Measurements from ENCODE around the gene NACC2.

Gene NACC2
- total RNA-seq, result 10.2 to 16.7 (median 13.3) reads per million in 4 donors

GRCh38 chr9:136095070-136096058 lies at the start of gene NACC2:
Gene NACC2 (minus strand): TSS chr9:136095289. CDS start chr9:136050521, 44,768 bp downstream.
- peak in 1 of 5 donors; percentile 25 for DNase-seq

DNA sequence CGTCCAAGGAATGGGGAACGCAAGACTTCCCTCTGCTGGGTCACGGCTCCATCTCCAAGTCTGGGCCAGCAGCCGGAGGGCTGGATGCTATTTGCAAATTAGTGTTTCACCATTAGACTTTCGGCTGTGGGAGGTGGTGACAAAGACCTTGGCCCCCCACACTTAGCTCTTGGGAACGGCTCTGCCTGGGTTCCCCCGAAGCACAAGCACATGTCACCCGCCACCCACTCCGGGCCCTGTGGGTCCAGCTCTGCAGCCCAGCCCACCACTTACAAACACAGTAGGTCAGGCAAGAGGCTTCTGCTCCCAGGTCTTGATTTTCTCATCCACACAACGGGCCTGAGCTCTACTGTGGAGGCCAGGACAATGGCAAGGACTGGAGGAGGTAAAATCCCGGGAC lies 49.4 kb upstream of the NACC2 start:
- no peak for DNase-seq

DNA sequence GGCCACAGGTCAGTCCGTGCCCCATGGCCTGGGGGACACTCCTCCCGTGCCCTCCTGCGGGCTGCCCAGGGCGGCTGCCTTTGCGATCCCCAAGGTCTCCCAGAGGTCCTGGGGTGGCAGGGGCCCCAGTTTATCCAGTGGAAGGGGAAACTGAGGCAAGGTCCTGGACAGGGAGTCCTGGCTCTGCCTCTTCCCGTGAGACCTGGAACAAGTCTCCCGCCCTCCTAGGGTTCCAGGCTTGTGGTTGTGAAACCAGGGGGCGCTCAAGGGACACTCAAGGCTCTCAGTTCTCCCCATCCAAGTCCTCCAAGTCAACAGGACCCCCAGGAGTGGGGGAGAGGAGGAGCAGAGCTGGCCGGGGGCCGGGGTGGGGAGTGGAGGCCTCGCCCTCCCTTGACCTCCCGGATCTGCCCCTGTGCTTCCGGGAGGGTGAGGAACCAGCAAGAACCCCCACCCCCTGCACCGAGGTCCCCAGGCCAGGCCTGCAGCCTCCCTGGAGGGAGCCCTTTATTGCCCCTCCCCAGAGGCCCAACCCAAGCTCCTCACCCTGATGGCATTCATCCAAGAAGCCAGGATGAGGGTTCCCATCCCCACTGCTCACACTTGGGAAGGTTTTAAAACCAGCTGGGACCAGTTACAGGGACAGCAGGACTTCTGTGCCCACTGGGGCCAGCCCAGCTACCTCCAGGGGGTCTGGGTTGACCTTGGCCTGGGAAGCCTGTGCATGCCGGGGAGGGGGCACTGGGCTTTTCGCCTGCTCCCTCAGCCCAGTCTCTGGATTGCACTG lies 48.3 kb upstream of the NACC2 start:
- DNase-seq, result no peak

DNA sequence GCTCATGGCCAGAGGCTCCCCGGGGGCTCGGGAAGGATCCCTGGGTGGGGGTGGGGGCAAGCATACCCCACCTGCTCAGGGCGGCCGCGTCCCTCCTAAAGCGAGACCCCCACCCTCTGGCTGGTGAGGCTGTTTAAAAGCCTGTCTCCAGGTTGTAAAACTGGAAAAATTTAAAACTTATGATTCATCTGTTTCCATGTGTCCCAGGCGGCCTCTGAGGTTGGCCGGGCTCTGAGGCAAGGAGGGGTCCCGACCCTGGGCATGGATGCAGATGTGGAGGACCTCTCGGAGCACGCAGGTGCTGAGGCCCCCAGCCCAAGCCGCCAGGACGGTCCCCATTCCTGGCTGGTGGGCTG lies 47.7 kb upstream of the NACC2 start:
- no peak for DNase-seq

DNA sequence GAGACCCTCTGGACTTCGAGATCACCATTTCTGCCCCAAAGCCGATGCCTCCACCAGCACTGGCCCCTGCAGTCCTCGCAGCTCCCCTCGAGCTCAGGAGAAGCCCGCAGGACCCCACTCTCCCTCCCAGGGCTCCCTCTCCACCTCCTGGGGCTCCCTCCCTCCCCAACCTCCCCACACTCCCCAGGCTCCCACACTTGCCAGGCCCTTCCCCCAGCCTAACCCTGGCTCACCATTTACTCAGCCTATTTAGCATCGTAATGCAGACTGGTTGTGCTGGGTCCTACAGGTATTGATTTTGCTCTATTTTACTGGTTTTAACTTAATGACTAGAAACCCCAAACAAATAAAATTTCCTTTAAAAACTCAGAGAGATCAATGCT lies 47.3 kb upstream of the NACC2 start:
- no peak for DNase-seq

DNA sequence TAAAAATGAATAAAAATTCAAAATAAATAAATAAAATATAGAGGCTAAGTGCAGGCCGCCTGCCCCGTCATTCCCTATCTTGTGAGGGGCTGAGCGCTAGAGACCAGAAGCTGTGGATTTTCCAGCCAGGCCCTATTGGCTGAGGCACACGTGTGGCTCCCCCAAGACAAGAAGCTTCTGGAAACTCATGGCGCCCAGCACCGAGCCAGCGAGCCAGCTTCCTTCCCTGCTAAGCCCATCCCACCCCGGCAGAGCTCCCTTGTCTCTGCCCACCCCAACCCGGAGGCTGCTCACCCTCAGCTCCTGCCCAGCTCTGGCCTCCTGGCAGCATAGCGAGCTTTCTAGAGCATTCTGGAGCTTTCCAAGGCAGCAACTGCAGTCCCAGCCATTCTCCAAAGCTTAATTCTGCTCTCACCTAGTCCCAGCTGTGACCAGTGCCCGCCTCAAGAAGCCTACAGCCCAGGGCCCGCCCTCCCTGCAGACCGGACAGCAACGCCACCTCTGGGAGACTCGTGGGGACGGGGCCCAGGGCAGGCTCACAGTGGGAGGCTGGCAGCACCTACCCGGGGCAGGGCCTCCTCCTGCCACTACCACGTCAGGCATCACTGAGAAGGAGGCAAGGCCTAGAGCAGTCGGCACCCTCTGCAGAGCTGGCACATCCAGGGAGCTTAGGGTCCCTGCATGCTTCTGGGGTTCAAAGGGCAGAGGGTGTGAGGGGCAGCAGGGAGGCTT lies 46.8 kb upstream of the NACC2 start:
- no peak for DNase-seq

- no peak for DNase-seq
These were observed 45.9 kb upstream of the NACC2 start for GRCh38 chr9:136140966-136141365.

DNA sequence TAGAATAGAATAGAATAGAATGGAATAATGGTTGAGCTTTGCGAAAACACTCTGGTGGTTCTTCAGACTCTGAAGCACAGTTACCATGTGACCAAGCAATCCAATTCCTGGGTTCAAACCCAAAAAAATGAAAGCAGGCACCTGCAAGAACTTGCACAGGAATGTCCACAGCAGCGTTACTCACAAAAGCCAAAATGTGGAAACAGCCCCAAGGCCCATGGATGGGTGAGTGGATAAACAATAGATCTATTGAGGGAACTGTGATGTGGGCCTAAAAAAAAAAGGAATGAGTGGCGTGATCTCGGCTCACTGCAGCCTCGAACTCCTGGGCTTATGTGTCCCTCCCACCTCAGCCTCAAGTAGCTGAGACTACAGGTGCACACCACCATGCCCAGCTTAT lies 45.0 kb upstream of the NACC2 start:
- no peak for DNase-seq

DNA sequence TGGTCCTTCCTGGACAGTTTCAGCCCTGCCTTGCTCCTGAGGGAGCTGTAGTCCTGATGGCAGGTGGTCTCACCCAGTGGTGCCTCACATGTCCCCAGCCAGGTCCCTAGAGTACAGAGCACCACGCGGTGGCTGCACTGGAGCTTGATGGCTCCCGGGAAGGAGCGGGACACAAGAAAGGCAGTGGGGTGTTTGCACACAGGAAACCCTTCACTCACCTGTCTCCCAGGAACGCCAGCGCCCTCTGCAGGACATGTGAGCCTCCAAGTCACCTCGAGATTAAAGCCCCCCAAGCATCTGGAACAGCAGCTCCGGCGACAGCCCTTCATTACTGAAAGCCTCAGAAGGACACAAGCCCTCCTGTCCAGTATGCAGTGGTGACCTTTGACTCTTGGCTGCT lies 43.5 kb upstream of the NACC2 start:
- DNase-seq, result peak in 2 of 5 donors; percentile 36

- no peak for DNase-seq
These were observed 42.5 kb upstream of the NACC2 start for GRCh38 chr9:136137321-136138265.

DNA sequence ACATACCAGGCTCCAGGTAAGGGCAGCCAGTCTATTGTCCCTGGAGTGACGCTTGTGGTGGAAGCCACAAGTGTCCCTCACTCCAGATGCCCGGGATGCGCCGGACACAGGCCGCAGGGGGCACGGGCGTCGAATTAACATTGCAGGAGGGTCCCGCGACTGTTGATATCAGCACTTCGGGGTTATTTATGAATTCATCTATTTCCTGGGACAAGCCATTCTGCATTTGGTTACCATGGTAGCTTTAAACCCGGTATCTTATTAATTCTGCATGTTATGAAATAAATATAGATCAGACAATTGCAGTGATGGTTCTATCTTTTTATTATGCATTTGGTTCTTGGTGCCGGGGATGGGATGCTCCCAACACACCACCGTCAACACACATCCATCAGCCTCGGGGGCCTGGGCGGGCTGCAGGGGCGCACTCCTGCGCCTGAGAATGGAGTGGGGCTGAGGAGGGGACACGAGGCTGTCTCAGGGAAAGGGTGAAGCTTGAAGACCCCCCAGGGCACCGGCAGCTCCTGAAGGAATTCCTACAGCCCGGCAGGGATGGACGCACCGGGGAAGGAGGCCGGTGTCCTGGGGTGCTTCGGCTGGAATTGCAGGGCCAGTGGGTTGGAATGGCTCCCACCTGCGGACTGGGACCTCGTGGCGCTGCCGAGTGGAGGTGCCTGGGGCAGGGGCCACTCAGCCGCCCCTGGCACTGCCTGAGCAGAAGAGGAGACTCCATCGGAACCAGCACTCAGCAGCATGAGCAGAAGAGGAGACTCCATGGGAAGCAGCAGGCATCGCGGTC lies 41.2 kb upstream of the NACC2 start:
- no peak for DNase-seq

GRCh38 chr9:136135326-136136126 lies 40.4 kb upstream of the NACC2 start:
- DNase-seq, result no peak

- no peak for DNase-seq
These were observed 38.9 kb upstream of the NACC2 start for GRCh38 chr9:136133959-136134484.

DNA sequence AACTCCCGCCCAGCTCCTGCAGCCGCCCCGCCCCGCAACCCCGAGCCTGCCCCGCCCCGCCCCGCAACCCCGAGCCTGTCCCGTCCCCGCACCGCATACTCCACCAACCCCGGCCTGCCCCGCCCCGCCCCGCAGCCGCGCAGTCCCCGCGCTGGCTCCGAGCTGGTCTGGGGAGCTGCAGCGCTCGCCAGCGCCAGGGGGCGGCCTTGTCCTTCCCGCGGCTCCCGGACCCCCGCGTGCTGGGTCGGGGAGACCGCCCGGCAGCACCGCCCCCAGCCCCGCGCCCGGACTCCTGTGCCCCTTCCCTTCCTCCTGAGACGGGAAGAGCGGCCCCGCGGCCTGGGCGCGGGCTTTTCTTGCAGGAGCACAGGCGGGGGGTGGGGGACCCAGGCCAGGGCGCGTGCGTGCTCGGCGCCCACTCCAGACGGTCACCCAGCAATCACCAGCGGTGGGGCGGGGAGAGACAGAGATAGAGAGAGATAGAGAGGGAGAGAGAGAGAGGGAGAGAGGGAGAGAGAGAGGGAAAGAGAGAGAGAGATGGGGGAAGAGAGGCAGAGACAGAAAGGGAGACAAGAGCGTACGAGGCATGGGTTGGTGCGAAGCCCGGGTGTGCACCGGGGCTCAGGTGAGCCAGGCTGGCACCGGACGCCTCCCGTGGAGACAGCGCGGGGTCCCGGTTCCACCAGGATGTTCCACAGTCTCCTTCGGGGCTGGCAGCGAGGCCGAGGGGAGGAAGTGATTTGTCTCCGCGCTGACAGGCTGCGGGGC lies 38.3 kb upstream of the NACC2 start:
- no peak for DNase-seq

- DNase-seq, result no peak
These were observed 37.5 kb upstream of the NACC2 start for GRCh38 chr9:136132512-136133050.

DNA sequence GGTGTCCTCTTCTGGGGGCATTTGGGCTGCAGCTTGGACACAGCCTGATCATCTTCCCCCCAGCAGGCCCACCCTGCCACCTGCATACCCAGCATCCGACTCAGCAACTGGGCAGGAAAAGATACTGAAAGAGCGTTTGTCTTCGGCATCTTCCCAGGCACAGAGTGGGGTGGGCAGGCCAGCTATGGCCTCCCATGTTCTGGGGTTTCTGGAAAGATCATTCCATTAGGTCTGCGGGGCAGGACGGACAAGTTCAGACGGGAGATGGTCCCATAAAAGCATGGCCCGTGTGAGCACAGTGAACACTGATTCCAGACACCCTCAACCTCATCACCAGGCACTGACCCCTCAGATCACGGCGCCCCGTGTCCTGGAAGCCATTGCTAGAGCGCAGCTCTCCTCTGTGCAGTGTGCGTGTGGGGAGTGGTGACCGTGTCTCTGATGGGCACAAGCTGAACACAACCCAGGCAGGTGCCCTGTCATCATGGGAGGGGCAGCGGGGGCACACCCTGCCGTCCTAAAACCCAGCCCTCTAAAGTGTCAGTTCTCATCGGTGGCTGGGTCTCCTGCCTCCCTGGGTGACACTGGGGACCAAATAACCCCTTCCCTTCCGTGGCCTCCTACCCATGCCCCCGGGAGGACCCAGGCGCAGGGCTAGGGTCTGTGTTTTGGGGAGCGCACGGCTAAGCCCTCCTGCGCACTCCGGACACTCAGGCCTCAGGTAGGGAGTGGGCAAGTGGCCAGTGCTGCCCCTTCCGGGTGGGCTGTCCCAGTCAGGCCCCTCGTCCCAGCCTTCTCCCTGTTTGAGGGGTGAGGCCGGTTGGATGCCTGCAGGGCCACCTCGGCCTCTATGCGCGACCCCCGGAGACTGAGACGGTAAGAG lies 36.8 kb upstream of the NACC2 start:
- no peak for DNase-seq

- no peak for DNase-seq
These were observed 34.1 kb upstream of the NACC2 start for GRCh38 chr9:136129176-136129575.

DNA sequence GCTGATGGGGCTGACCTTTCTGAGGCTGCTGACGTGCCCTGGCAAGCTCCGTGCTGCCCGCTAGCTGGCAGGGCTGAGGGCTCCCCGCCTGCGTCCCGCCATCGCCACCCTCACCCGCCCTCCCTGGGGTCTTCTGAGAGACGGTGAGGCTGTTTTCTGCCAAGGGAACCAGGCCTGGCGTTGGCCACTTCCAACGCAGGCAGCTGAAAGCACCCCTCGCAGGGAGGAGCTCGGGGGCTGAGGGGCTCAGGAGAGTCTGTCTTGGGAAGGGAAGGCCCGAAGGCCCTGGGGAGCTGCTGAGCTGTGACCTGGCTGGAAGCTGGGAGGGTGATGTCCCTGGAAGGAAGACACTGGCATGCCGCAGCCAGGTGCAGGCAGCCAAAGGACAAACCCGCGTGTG lies 33.3 kb upstream of the NACC2 start:
- DNase-seq, result no peak
